ENCODE results near the gene SYT17. TPM values are rescaled to one million over a fixed set of nuclear protein-coding genes. Genes with fewer than 3 reads are reported as not detected.

The SYT17 gene
- total and polyA plus RNA-seq, 8 donors = 12.3 to 26.3 (median 15.2) TPM

DNA sequence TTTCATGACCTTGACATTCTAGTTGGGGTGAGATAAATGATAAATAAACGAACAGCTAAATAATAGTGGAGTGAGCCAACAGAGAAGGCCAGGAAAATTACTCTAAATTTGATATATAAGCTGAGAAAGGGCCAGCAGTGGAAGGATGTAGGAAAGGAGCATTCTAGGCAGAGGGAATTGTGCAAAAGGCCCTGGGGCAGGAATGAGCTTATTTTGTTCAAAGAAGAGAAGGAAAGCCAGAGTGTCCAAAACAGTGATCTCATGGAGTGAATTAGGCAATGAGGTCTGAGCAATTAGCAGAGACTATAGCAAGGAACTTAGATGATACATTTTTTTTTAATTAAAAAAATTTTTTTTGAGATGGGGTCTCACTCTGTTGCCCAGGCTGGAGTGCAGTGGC lies 74.1 kb downstream of the SYT17 start:
- H3K36me3 ChIP-seq = peaks cover 0 to 8% of the 10 kb centered on the region in 2 donors
- no peak overlapping the region for H3K4me3 ChIP-seq
- no peaks in the 10 kb centered on the region for H3K4me1 ChIP-seq
- ATAC-seq (no peak), DNase-seq (no peak)
- intact Hi-C loops (cut with DNase I) = no loop called here
- TF ChIP-seq, protein P1, sequence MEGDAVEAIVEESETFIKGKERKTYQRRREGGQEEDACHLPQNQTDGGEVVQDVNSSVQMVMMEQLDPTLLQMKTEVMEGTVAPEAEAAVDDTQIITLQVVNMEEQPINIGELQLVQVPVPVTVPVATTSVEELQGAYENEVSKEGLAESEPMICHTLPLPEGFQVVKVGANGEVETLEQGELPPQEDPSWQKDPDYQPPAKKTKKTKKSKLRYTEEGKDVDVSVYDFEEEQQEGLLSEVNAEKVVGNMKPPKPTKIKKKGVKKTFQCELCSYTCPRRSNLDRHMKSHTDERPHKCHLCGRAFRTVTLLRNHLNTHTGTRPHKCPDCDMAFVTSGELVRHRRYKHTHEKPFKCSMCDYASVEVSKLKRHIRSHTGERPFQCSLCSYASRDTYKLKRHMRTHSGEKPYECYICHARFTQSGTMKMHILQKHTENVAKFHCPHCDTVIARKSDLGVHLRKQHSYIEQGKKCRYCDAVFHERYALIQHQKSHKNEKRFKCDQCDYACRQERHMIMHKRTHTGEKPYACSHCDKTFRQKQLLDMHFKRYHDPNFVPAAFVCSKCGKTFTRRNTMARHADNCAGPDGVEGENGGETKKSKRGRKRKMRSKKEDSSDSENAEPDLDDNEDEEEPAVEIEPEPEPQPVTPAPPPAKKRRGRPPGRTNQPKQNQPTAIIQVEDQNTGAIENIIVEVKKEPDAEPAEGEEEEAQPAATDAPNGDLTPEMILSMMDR (IDR thresholded peaks at IDR 0.05) = no peak
- H3K27me3 ChIP-seq = no peaks in the 10 kb centered on the region
- peaks cover 0 to 18% of the 10 kb centered on the region in 2 donors for H3K9me3 ChIP-seq
- H3K27ac ChIP-seq = no peak overlapping the region

DNA sequence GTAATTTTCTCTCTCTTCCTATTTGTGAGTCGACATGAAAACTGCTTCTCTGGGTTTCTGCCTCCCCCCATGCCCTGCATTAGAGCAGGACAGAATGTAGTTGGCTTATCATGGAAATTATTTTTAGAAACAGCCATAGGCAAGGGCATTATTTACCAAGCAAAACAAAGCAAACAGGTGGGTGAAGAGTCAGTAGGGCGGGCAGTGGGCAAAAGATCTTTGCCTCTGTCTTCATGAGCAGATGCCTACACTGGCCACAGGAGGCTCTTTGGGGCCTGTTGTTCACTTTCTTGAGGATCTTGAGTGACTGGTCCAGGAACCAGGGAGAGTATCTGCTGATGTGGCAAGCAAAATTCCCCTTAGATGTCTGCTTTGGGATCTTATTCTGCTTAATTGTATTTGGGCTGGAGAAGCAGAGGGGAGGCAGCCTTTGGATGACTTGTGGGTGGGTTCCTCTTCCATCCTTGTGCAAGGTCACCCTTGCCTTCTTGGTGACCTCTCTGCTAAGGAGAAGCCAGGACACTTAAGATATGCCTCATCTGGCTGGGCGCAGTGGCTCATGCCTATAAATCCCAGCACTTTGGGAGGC lies 75.0 kb downstream of the SYT17 start:
- DNase-seq (no peak), ATAC-seq (no peak)
- peaks cover 0 to 8% of the 10 kb centered on the region in 2 donors for H3K36me3 ChIP-seq
- TF ChIP-seq, protein P1 (IDR thresholded peaks at IDR 0.05) = no peak
- no peaks in the 10 kb centered on the region for H3K4me1 ChIP-seq
- no peak overlapping the region for H3K27ac ChIP-seq
- H3K27me3 ChIP-seq = no peaks in the 10 kb centered on the region
- H3K4me3 ChIP-seq = no peak overlapping the region
- intact Hi-C loops (cut with DNase I) = no loop called here
- H3K9me3 ChIP-seq = peaks cover 0 to 16% of the 10 kb centered on the region in 2 donors

DNA sequence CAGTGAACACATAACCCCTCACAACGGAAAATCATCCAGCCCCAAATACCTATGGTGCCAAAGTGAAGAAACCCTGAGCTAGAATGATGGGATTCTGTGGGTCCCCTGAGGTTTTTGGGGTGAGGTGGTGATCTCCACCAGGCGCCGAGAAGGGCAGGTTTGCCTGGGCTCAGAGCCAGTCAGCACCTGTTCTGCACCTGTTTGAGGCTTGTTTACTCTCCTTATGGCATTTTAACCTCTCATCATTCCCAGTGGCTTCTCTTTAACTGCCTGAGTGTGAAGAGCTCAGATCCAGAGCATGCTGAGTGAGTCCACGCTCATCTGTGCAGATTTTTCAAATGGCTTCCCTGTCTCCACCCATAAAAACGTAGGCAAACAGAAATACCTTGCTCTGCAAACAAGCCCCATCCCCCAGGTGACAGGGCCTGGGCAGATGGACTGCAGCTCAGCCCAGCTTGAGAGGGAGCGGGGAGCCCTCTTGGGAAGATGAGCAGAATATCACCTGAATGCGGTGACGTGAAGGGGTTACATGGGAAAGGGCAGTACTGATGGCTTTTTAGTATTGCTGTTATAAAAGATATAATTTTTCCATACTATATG lies 77.4 kb downstream of the SYT17 start:
- no peak overlapping the region for H3K27ac ChIP-seq
- TF ChIP-seq, protein P1 (IDR thresholded peaks at IDR 0.05) = no peak
- no peaks in the 10 kb centered on the region for H3K27me3 ChIP-seq
- H3K4me1 ChIP-seq = no peaks in the 10 kb centered on the region
- H3K36me3 ChIP-seq = peaks cover 0 to 2% of the 10 kb centered on the region in 2 donors
- peaks cover 0 to 6% of the 10 kb centered on the region in 2 donors for H3K9me3 ChIP-seq
- H3K4me3 ChIP-seq = no peak overlapping the region
- DNase-seq (no peak), ATAC-seq (peak; percentile 29)
- intact Hi-C loops (cut with DNase I) = no loop called here

DNA sequence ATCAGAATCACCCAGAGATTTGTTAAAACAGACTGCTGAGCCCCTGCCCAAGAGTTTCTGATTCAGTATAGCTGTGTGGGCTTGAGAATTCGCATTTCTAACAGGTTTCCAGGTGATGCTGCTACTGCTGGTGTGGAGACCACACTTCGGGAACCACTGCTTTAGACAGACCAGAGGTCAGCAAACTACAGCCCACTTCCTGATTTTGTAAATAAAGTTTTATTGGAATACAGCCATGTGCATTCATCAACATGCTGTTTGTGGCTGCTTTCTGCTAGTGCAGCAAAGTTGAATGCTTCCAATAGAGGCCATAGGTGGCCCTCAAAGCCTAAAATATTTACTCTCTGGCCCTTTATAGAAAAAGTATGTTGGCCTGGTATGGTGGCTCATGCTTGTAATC lies 84.9 kb downstream of the SYT17 start:
- H3K4me1 ChIP-seq = no peaks in the 10 kb centered on the region
- TF ChIP-seq, protein P1 (IDR thresholded peaks at IDR 0.05) = no peak
- intact Hi-C loops (cut with DNase I) = loop anchor here in 1 of 2 donors (10.0 kb wide), 1 partner anchor 62 kb away; no protein-coding TSS in a partner anchor
- no peaks in the 10 kb centered on the region for H3K36me3 ChIP-seq
- no peak overlapping the region for H3K27ac ChIP-seq
- DNase-seq (no peak), ATAC-seq (no peak)
- H3K4me3 ChIP-seq = no peak overlapping the region
- H3K9me3 ChIP-seq = no peaks in the 10 kb centered on the region
- H3K27me3 ChIP-seq = no peaks in the 10 kb centered on the region

DNA sequence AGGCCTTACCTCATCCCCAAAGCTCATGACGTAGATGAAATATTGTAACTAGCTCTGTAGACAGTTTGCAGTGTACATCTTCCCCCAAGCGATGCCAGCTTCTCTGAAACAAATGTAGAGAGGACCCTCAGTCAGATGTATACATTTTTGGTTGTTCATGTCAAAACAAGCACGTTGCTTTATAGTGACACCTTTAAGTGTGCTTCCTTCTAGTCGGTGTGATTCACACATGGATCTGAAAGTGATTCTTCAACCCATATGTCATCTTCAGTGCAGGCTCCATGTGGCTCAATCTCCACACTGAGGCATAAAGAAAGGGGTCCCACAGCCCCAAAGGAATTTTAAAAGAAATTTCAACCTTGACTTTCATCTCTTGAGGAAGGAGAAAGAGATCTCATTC lies 86.6 kb downstream of the SYT17 start:
- H3K27ac ChIP-seq = no peak overlapping the region
- H3K36me3 ChIP-seq = no peaks in the 10 kb centered on the region
- H3K9me3 ChIP-seq = no peaks in the 10 kb centered on the region
- no peaks in the 10 kb centered on the region for H3K4me1 ChIP-seq
- TF ChIP-seq, protein P1 (IDR thresholded peaks at IDR 0.05) = no peak
- no peak for DNase-seq
- ATAC-seq = no peak
- H3K27me3 ChIP-seq = no peaks in the 10 kb centered on the region
- intact Hi-C loops (cut with DNase I) = loop anchor here in 1 of 2 donors (10.0 kb wide), 1 partner anchor 60 kb away; no protein-coding TSS in a partner anchor
- no peak overlapping the region for H3K4me3 ChIP-seq
